Naive thymus-derived CD8-positive, alpha-beta T cell (primary cell): ENCODE measurements around the gene FAM13C. TPM values are rescaled to one million over a fixed set of nuclear protein-coding genes. Genes with fewer than 3 reads are reported as not detected.

Experiments
- ATAC-seq, 2 donors: fragments of 150-1000 bp; cut with Tn5 transposase in 1 of 2; sonication (Bioruptor Pico), chemical (Tn5 transposase) in 1 of 2; 1 replicate in 1 of 2; 2 replicates in 1 of 2; pipeline ENCODE4 v1.10.0; 2021; ENCODE audit warnings: mild to moderate bottlenecking in 2 of 2, moderate library complexity in 2 of 2
- POLR2A ChIA-PET: fragments of 350-600 bp; sonication (Branson Sonifier 250); formaldehyde crosslinking; loops from one replicate; lab custom pipeline; 2021; ENCODE audit warnings: antibody characterized with exemption; lab: Charles Lee
- DNase-seq, 10 donors: peaks; one replicate each; pipeline versions ENCODE4 v3.0.0 to v3.0.0-alpha.2; 2020 to 2022
- H3K27ac Mint-ChIP-seq, 10 donors: one replicate each; pipeline ENCODE4 v1.8.0; 2020 to 2022; ENCODE audit warnings: mild to moderate bottlenecking in 10 of 10, mixed read lengths in 10 of 10, moderate library complexity in 4 of 10, inconsistent platforms in 1 of 10
- H3K27me3 Mint-ChIP-seq, 5 donors: one replicate each; pipeline ENCODE4 v1.8.0; 2021 to 2022; ENCODE audit warnings: mixed read lengths in 5 of 5
- H3K36me3 Mint-ChIP-seq, 3 donors: one replicate each; pipeline ENCODE4 v1.8.0; 2020 to 2022; ENCODE audit warnings: mixed read lengths in 3 of 3, mild to moderate bottlenecking in 2 of 3, inconsistent platforms in 1 of 3
- H3K4me1 Mint-ChIP-seq, 4 donors: one replicate each; pipeline ENCODE4 v1.8.0; 2021 to 2022; ENCODE audit warnings: mixed read lengths in 4 of 4
- H3K4me3 Mint-ChIP-seq, 10 donors: one replicate each; pipeline ENCODE4 v1.8.0; 2020 to 2022; ENCODE audit warnings: mild to moderate bottlenecking in 10 of 10, mixed read lengths in 10 of 10, moderate library complexity in 6 of 10, inconsistent platforms in 1 of 10
- H3K9me3 Mint-ChIP-seq, 9 donors: one replicate each; pipeline ENCODE4 v1.8.0; 2020 to 2022; ENCODE audit warnings: mixed read lengths in 9 of 9, mild to moderate bottlenecking in 3 of 9, inconsistent platforms in 1 of 9, moderate library complexity in 1 of 9
- polyA plus RNA-seq, 3 donors: library from polyadenylated mRNA; unstranded; fragments of 300-500 nt; fragmentation: Illumina TruSeq; gene quantifications; one replicate each; pipeline ENCODE4 v1.2.3, GENCODE V29; 2021
- total RNA-seq, 8 experiments: library from RNA in 2 of 8; stranded (reverse) in 2 of 8; gene quantifications; one replicate each; pipeline ENCODE4 v1.2.3 and lab custom pipeline; 2021 to 2026

The FAM13C gene
- total and polyA plus RNA-seq, 5 experiments from 2014 or later = not detected

GRCh38 chr10:59324597-59324996 is 37.8 kb downstream of the FAM13C start:
- peaks cover 0 to 3% (median 0%) of the 10 kb centered on the region in 5 donors for H3K27me3 Mint-ChIP-seq
- no peaks in the 10 kb centered on the region for H3K4me1 Mint-ChIP-seq
- ATAC-seq = no peak
- H3K9me3 Mint-ChIP-seq = peaks cover 0 to 7% (median 0%) of the 10 kb centered on the region in 9 donors
- no peaks in the 10 kb centered on the region for H3K36me3 Mint-ChIP-seq
- DNase-seq = no peak
- no peak overlapping the region for H3K4me3 Mint-ChIP-seq
- POLR2A ChIA-PET = no interaction called here
- no peak overlapping the region for H3K27ac Mint-ChIP-seq

GRCh38 chr10:59323831-59324401 is 38.4 kb downstream of the FAM13C start:
- DNase-seq = no peak
- POLR2A ChIA-PET = no interaction called here
- ATAC-seq = no peak
- H3K36me3 Mint-ChIP-seq = no peaks in the 10 kb centered on the region
- H3K4me1 Mint-ChIP-seq = no peaks in the 10 kb centered on the region
- no peak overlapping the region for H3K4me3 Mint-ChIP-seq
- peaks cover 0 to 3% (median 0%) of the 10 kb centered on the region in 5 donors for H3K27me3 Mint-ChIP-seq
- H3K9me3 Mint-ChIP-seq = peaks cover 0 to 6% (median 0%) of the 10 kb centered on the region in 9 donors
- no peak overlapping the region for H3K27ac Mint-ChIP-seq

GRCh38 chr10:59323036-59323459 is 39.3 kb downstream of the FAM13C start:
- POLR2A ChIA-PET = no interaction called here

GRCh38 chr10:59322131-59322530 is 40.2 kb downstream of the FAM13C start:
- POLR2A ChIA-PET = no interaction called here
- Mint-ChIP-seq H3K27ac (no peak overlapping the region), H3K27me3 (peaks cover 0 to 8% (median 0%) of the 10 kb centered on the region in 5 donors), H3K4me1 (no peaks in the 10 kb centered on the region), H3K4me3 (no peak overlapping the region), H3K36me3 (no peaks in the 10 kb centered on the region), H3K9me3 (peaks cover 0 to 6% (median 0%) of the 10 kb centered on the region in 9 donors)
- no peak for ATAC-seq
- no peak for DNase-seq

More at GRCh38 chr10:59323036-59323459, 39.3 kb downstream of the FAM13C start:
- no peak overlapping the region for H3K27ac Mint-ChIP-seq
- ATAC-seq = no peak
- no peak overlapping the region for H3K4me3 Mint-ChIP-seq
- H3K4me1 Mint-ChIP-seq = no peaks in the 10 kb centered on the region
- H3K27me3 Mint-ChIP-seq = peaks cover 0 to 8% (median 0%) of the 10 kb centered on the region in 5 donors
- H3K36me3 Mint-ChIP-seq = no peaks in the 10 kb centered on the region
- peaks cover 0 to 6% (median 0%) of the 10 kb centered on the region in 9 donors for H3K9me3 Mint-ChIP-seq
- DNase-seq = no peak

GRCh38 chr10:59320355-59320754 is 42.0 kb downstream of the FAM13C start:
- H3K9me3 Mint-ChIP-seq = peaks cover 0 to 6% (median 0%) of the 10 kb centered on the region in 9 donors
- ATAC-seq (no peak), DNase-seq (no peak)
- POLR2A ChIA-PET = no interaction called here
- no peaks in the 10 kb centered on the region for H3K36me3 Mint-ChIP-seq
- no peak overlapping the region for H3K27ac Mint-ChIP-seq
- H3K4me1 Mint-ChIP-seq = no peaks in the 10 kb centered on the region
- no peak overlapping the region for H3K4me3 Mint-ChIP-seq
- H3K27me3 Mint-ChIP-seq = peaks cover 0 to 8% (median 0%) of the 10 kb centered on the region in 5 donors

GRCh38 chr10:59319854-59320253 is 42.5 kb downstream of the FAM13C start:
- Mint-ChIP-seq H3K27ac (no peak overlapping the region), H3K36me3 (no peaks in the 10 kb centered on the region), H3K4me1 (no peaks in the 10 kb centered on the region)

GRCh38 chr10:59317066-59317465 is 45.3 kb downstream of the FAM13C start:
- Mint-ChIP-seq H3K4me3 (no peak overlapping the region), H3K9me3 (peaks cover 0 to 6% (median 0%) of the 10 kb centered on the region in 9 donors), H3K36me3 (no peaks in the 10 kb centered on the region), H3K4me1 (no peaks in the 10 kb centered on the region), H3K27ac (no peak overlapping the region), H3K27me3 (peaks cover 0 to 5% (median 0%) of the 10 kb centered on the region in 5 donors)
- no peak for ATAC-seq
- no peak for DNase-seq
- POLR2A ChIA-PET = no interaction called here

More at GRCh38 chr10:59319854-59320253, 42.5 kb downstream of the FAM13C start:
- peaks cover 0 to 8% (median 0%) of the 10 kb centered on the region in 5 donors for H3K27me3 Mint-ChIP-seq
- DNase-seq = no peak
- H3K9me3 Mint-ChIP-seq = peaks cover 0 to 6% (median 0%) of the 10 kb centered on the region in 9 donors
- H3K4me3 Mint-ChIP-seq = no peak overlapping the region
- ATAC-seq = no peak
- POLR2A ChIA-PET = no interaction called here

- DNase-seq = no peak
- no peak overlapping the region for H3K4me3 Mint-ChIP-seq
- H3K36me3 Mint-ChIP-seq = no peaks in the 10 kb centered on the region
- no peak for ATAC-seq
- H3K27me3 Mint-ChIP-seq = peaks cover 0 to 5% (median 0%) of the 10 kb centered on the region in 5 donors
- H3K4me1 Mint-ChIP-seq = no peaks in the 10 kb centered on the region
- no peak overlapping the region for H3K27ac Mint-ChIP-seq
- peaks cover 0 to 6% (median 0%) of the 10 kb centered on the region in 9 donors for H3K9me3 Mint-ChIP-seq
- POLR2A ChIA-PET = no interaction called here
These were observed 46.9 kb downstream of the FAM13C start for GRCh38 chr10:59315465-59315864.

- no peak for DNase-seq
- peaks cover 0 to 8% (median 0%) of the 10 kb centered on the region in 5 donors for H3K27me3 Mint-ChIP-seq
- POLR2A ChIA-PET = no interaction called here
- H3K9me3 Mint-ChIP-seq = peaks cover 0 to 4% (median 0%) of the 10 kb centered on the region in 9 donors
- H3K27ac Mint-ChIP-seq = no peak overlapping the region
- no peak overlapping the region for H3K4me3 Mint-ChIP-seq
- H3K4me1 Mint-ChIP-seq = no peaks in the 10 kb centered on the region
- no peak for ATAC-seq
- no peaks in the 10 kb centered on the region for H3K36me3 Mint-ChIP-seq
These were observed 48.1 kb downstream of the FAM13C start for GRCh38 chr10:59314268-59314667.

GRCh38 chr10:59312247-59312646 is 50.1 kb downstream of the FAM13C start:
- ATAC-seq (no peak), DNase-seq (no peak)
- H3K27me3 Mint-ChIP-seq = peaks cover 0 to 4% (median 0%) of the 10 kb centered on the region in 5 donors
- no peak overlapping the region for H3K4me3 Mint-ChIP-seq
- POLR2A ChIA-PET = no interaction called here
- peaks cover 0 to 9% (median 0%) of the 10 kb centered on the region in 9 donors for H3K9me3 Mint-ChIP-seq
- no peaks in the 10 kb centered on the region for H3K36me3 Mint-ChIP-seq
- H3K27ac Mint-ChIP-seq = no peak overlapping the region
- H3K4me1 Mint-ChIP-seq = no peaks in the 10 kb centered on the region

GRCh38 chr10:59311025-59311424 is 51.3 kb downstream of the FAM13C start:
- Mint-ChIP-seq H3K4me3 (no peak overlapping the region), H3K27ac (no peak overlapping the region), H3K27me3 (peaks cover 0 to 4% (median 0%) of the 10 kb centered on the region in 5 donors), H3K9me3 (peaks cover 0 to 9% (median 0%) of the 10 kb centered on the region in 9 donors), H3K4me1 (no peaks in the 10 kb centered on the region), H3K36me3 (no peaks in the 10 kb centered on the region)
- no peak for ATAC-seq
- POLR2A ChIA-PET = no interaction called here
- no peak for DNase-seq

- no peaks in the 10 kb centered on the region for H3K4me1 Mint-ChIP-seq
- no peak overlapping the region for H3K4me3 Mint-ChIP-seq
- H3K27me3 Mint-ChIP-seq = peaks cover 0 to 4% (median 0%) of the 10 kb centered on the region in 5 donors
- no peaks in the 10 kb centered on the region for H3K36me3 Mint-ChIP-seq
- POLR2A ChIA-PET = no interaction called here
- peaks cover 0 to 9% (median 0%) of the 10 kb centered on the region in 9 donors for H3K9me3 Mint-ChIP-seq
- no peak overlapping the region for H3K27ac Mint-ChIP-seq
- DNase-seq (no peak), ATAC-seq (no peak)
These were observed 51.9 kb downstream of the FAM13C start for GRCh38 chr10:59310324-59310914.

GRCh38 chr10:59304521-59305097 is 57.7 kb downstream of the FAM13C start:
- POLR2A ChIA-PET = no interaction called here
- no peaks in the 10 kb centered on the region for H3K4me1 Mint-ChIP-seq
- peaks cover 0 to 8% (median 0%) of the 10 kb centered on the region in 5 donors for H3K27me3 Mint-ChIP-seq
- ATAC-seq (no peak), DNase-seq (no peak)
- H3K36me3 Mint-ChIP-seq = no peaks in the 10 kb centered on the region
- H3K4me3 Mint-ChIP-seq = no peak overlapping the region
- peaks cover 0 to 9% (median 0%) of the 10 kb centered on the region in 9 donors for H3K9me3 Mint-ChIP-seq
- no peak overlapping the region for H3K27ac Mint-ChIP-seq
